OCI-LY7 (cell line): ENCODE results near the gene PCGF5. TPM values are rescaled to one million over a fixed set of nuclear protein-coding genes. Genes with fewer than 3 reads are reported as not detected.

Experiments used
- BruUV-seq: library from RNA; stranded (reverse); fragments of 400-500 nt; replicated peaks from 2 replicates; lab custom pipeline; 2021; lab: Mats Ljungman, UMichigan
- CTCF ChIA-PET: fragments of 300-600 bp; sonication (Branson Sonifier 250); formaldehyde crosslinking; loops from one replicate; lab custom pipeline; 2022; ENCODE audit warnings: antibody characterized with exemption; ENCODE audit not compliant: unreplicated experiment; lab: Charles Lee
- POLR2A ChIA-PET: fragments of 300-600 bp; sonication (Branson Sonifier 250); formaldehyde crosslinking; loops from one replicate; lab custom pipeline; 2022; ENCODE audit warnings: antibody characterized with exemption; lab: Charles Lee
- DNase-seq: peaks from one replicate; pipeline ENCODE4 v3.0.0-alpha.2; 2015; ENCODE audit warnings: low spot score
- H2AFZ ChIP-seq: fragments of 200-600 bp; sonication (generic), shearing (Covaris generic); 2 replicates; pipeline ENCODE4 v1.6.1; 2014; ENCODE audit warnings: mild to moderate bottlenecking, antibody characterized with exemption, low read length, moderate library complexity
- H3K27ac ChIP-seq: fragments of 200-600 bp; sonication (generic); 2 replicates; pipeline ENCODE4 v1.5.1; 2014; ENCODE audit warnings: mixed run types, low read depth, mild to moderate bottlenecking, moderate library complexity, low read length, inconsistent platforms; ENCODE audit not compliant: poor library complexity, severe bottlenecking
- H3K36me3 ChIP-seq: fragments of 200-600 bp; sonication (generic); 2 replicates; pipeline ENCODE4 v1.6.1; 2014; ENCODE audit warnings: mild to moderate bottlenecking, antibody characterized with exemption, low read length, moderate library complexity, mixed read lengths; ENCODE audit not compliant: insufficient read depth
- H3K4me1 ChIP-seq: fragments of 200-600 bp; sonication (generic); 2 replicates; pipeline ENCODE4 v1.5.1; 2014; ENCODE audit warnings: mild to moderate bottlenecking, low read length; ENCODE audit not compliant: insufficient read depth, poor library complexity, severe bottlenecking
- H3K4me2 ChIP-seq: fragments of 200-600 bp; sonication (generic); 2 replicates; pipeline ENCODE4 v1.6.1; 2014; ENCODE audit warnings: mild to moderate bottlenecking, low read length
- H3K4me3 ChIP-seq: fragments of 200-600 bp; sonication (generic); 2 replicates; pipeline ENCODE4 v1.5.1; 2014; ENCODE audit warnings: mild to moderate bottlenecking, low read depth, low read length; ENCODE audit not compliant: poor library complexity, severe bottlenecking
- H3K79me2 ChIP-seq: fragments of 200-600 bp; sonication (generic); 2 replicates; pipeline ENCODE4 v1.6.1; 2016; ENCODE audit warnings: low read depth, mild to moderate bottlenecking, low read length, moderate library complexity, mixed read lengths; ENCODE audit not compliant: insufficient read depth
- H3K9me2 ChIP-seq: fragments of 200-600 bp; sonication (generic); 2 replicates; pipeline ENCODE4 v1.6.1; 2016; ENCODE audit warnings: mild to moderate bottlenecking, low read length, mixed read lengths; ENCODE audit not compliant: insufficient read depth
- H3K9me3 ChIP-seq: fragments of 200-600 bp; sonication (generic); 2 replicates; pipeline ENCODE4 v1.6.1; 2014; ENCODE audit warnings: mild to moderate bottlenecking, mixed run types, low read length, mixed read lengths
- H4K20me1 ChIP-seq: fragments of 200-600 bp; sonication (generic); 2 replicates; pipeline ENCODE4 v1.6.1; 2014; ENCODE audit warnings: mild to moderate bottlenecking, antibody characterized with exemption, low read length, moderate library complexity, mixed read lengths; ENCODE audit not compliant: insufficient read depth
- EZH2phosphoT487 ChIP-seq: fragments of 200-600 bp; sonication (generic); IDR thresholded peaks from 2 replicates; pipeline ENCODE4 v1.6.1; 2018; ENCODE audit warnings: low read depth, borderline replicate concordance, mild to moderate bottlenecking, mixed run types, antibody characterized with exemption, low read length, moderate library complexity, mixed read lengths
- intact Hi-C: fragments of 100-400 bp; cut with micrococcal nuclease; formaldehyde crosslinking; loops from one replicate; pipeline ENCODE4 v1.10.0; 2022; ENCODE audit not compliant: unreplicated experiment
- total RNA-seq, 2 experiments: library from RNA; depleted of rRNA in 1 of 2; stranded (reverse); fragments of >200 nt in 1 of 2; shearing (Covaris generic) in 1 of 2; gene quantifications; 2 replicates each; pipeline ENCODE4 v1.2.3, GENCODE V29; 2014 to 2022
- TF ChIP-seq, protein P1 (sequence below): fragments of 200-600 bp; sonication (generic); conservative IDR thresholded peaks from 2 replicates; pipeline ENCODE4 v1.5.1; 2014; ENCODE audit warnings: mild to moderate bottlenecking, antibody characterized with exemption, low read length, moderate library complexity, mixed read lengths

PCGF5 gene
- total RNA-seq, 2 experiments from 2014 or later = 25.1 to 40.9 TPM

DNA sequence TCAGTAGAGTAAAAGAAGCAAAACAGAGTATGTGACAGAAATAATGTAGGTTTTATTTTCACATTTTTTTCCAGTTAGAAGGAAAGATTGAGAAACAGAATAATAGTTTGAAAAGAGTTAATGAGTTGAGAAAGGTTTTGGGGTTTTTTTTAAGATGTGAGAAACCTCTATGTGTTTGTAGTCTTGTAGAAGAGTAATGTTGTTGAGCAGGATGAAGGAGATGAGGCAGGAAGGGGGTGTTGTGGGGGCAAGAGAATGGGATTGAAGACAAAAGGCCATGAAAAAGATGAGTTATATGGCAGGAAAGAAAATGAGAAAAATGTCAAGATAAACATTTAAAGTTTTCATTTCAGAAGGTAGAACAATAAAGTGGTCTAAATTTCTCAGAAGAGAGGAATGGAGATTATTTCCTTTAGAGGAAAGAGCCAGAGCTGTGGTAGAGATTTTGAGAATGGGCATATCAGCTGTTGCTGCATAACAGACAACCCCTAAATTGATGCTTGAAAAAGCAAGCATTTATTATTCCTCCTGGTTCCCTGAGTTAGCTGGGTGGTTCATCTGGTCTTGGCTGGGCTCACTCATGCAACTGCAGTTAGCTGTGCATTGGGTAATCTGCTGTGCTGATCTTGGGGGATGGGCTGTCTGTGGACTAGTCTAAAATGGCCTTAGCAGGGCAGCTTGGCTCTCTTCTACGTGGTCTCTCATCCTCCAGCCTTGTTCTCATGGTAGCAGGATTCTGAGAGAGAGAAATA, 27.1 kb downstream of the PCGF5 start:
- no peak overlapping the region for H3K27ac ChIP-seq
- no TSS peak for BruUV-seq
- H3K36me3 ChIP-seq = peaks cover 7% of the 10 kb centered on the region; the same call in 1 of the 2 replicates
- H4K20me1 ChIP-seq = no peaks in the 10 kb centered on the region
- ChIA-PET POLR2A (interaction anchor here (1.2 kb wide), 1 partner anchor 229 kb away, joined by 3 read pairs; no protein-coding TSS in a partner anchor), CTCF (no interaction called here)
- no peak for DNase-seq
- no peak overlapping the region for H3K4me2 ChIP-seq
- no peak overlapping the region for H3K4me3 ChIP-seq
- no peak for TF ChIP-seq EZH2phosphoT487
- TF ChIP-seq, protein P1, sequence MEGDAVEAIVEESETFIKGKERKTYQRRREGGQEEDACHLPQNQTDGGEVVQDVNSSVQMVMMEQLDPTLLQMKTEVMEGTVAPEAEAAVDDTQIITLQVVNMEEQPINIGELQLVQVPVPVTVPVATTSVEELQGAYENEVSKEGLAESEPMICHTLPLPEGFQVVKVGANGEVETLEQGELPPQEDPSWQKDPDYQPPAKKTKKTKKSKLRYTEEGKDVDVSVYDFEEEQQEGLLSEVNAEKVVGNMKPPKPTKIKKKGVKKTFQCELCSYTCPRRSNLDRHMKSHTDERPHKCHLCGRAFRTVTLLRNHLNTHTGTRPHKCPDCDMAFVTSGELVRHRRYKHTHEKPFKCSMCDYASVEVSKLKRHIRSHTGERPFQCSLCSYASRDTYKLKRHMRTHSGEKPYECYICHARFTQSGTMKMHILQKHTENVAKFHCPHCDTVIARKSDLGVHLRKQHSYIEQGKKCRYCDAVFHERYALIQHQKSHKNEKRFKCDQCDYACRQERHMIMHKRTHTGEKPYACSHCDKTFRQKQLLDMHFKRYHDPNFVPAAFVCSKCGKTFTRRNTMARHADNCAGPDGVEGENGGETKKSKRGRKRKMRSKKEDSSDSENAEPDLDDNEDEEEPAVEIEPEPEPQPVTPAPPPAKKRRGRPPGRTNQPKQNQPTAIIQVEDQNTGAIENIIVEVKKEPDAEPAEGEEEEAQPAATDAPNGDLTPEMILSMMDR = no peak
- H3K4me1 ChIP-seq = no peaks in the 10 kb centered on the region
- H2AFZ ChIP-seq = no peak overlapping the region
- H3K9me3 ChIP-seq = no peaks in the 10 kb centered on the region
- intact Hi-C loops = no loop called here
- H3K79me2 ChIP-seq = no peaks in the 10 kb centered on the region
- H3K9me2 ChIP-seq = no peaks in the 10 kb centered on the region

DNA sequence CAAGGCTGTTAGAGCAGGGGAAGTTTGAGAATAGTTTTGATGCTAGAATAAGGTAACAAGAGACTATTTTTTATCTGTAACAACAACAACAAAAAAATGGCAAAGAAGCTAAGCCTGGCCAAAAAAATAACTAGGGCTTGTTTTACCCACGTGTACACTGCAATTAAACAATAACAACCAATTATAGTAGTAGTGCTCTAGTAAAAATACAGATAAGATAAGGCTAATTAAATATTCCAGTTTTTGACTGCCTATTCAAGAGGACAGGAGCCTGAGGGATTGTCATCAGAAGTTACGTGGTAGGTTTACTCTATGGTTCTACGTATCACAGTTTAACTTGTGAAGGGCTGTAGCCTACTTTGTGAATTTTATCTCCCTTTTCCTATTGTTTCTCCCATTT, 29.2 kb downstream of the PCGF5 start:
- POLR2A ChIA-PET = interaction anchor here (0.7 to 2.4 kb wide), 13 partner anchors 11 to 370 kb away, joined by 3 to 11 read pairs (median 5); no protein-coding TSS in a partner anchor
- H3K27ac ChIP-seq = no peak overlapping the region
- no peaks in the 10 kb centered on the region for H3K79me2 ChIP-seq
- H3K4me1 ChIP-seq = no peaks in the 10 kb centered on the region
- CTCF ChIA-PET = interaction anchor here (0.8 to 3.0 kb wide), 4 partner anchors 26 to 243 kb away, joined by 3 to 18 read pairs (median 4); no protein-coding TSS in a partner anchor
- no peak overlapping the region for H3K4me2 ChIP-seq
- H4K20me1 ChIP-seq = no peaks in the 10 kb centered on the region
- no peak overlapping the region for H3K4me3 ChIP-seq
- BruUV-seq = no TSS peak
- no peaks in the 10 kb centered on the region for H3K9me3 ChIP-seq
- H3K36me3 ChIP-seq = peaks cover 23% of the 10 kb centered on the region
- no peak for DNase-seq
- TF ChIP-seq, protein P1 = no peak
- no peak for TF ChIP-seq EZH2phosphoT487
- intact Hi-C loops = loop anchor here (2.0 kb wide), 3 partner anchors 29 to 339 kb away; partner anchors contain the start of gene PCGF5
- H2AFZ ChIP-seq = no peak overlapping the region
- H3K9me2 ChIP-seq = no peaks in the 10 kb centered on the region
